Subcutaneous abdominal adipose tissue (tissue), 5 donors: ENCODE measurements around the gene CDADC1.
A peak's percentile ranks its signal among the peaks of the same experiment; 100 is the strongest.

Source experiments
- H3K27ac ChIP-seq: one replicate; pipeline ENCODE4 v1.7.0; 2013; ENCODE audit warnings: low read depth, mild to moderate bottlenecking, inconsistent platforms, low read length, moderate library complexity
- H3K27me3 ChIP-seq, 5 donors: one replicate each; pipeline ENCODE4 v1.7.0; 2013; ENCODE audit warnings: low read length in 5 of 5, inconsistent platforms in 1 of 5; ENCODE audit not compliant: control insufficient read depth in 5 of 5, insufficient read depth in 4 of 5
- H3K36me3 ChIP-seq, 5 donors: one replicate each; pipeline ENCODE4 v1.7.0; 2013; ENCODE audit warnings: low read length in 5 of 5; ENCODE audit not compliant: control insufficient read depth in 5 of 5, insufficient read depth in 5 of 5
- H3K4me1 ChIP-seq, 5 donors: one replicate each; pipeline ENCODE4 v1.7.0; 2013; ENCODE audit warnings: low read length in 5 of 5, mild to moderate bottlenecking in 3 of 5, moderate library complexity in 1 of 5; ENCODE audit not compliant: control insufficient read depth in 5 of 5, insufficient read depth in 5 of 5
- H3K4me3 ChIP-seq, 5 donors: one replicate each; pipeline ENCODE4 v1.7.0; 2013; ENCODE audit warnings: low read length in 5 of 5, low read depth in 1 of 5
- H3K9ac ChIP-seq, 5 donors: one replicate each; pipeline ENCODE4 v1.7.0; 2013; ENCODE audit warnings: low read length in 5 of 5, mild to moderate bottlenecking in 4 of 5, moderate library complexity in 3 of 5
- H3K9me3 ChIP-seq, 5 donors: one replicate each; pipeline ENCODE4 v1.7.0; 2013; ENCODE audit warnings: low read length in 5 of 5; ENCODE audit not compliant: control insufficient read depth in 5 of 5
- donor health status: healthy.
- donor health status: healthy.
- donor health status: healthy.
- donor health status: healthy.
- donor health status: healthy.

Gene CDADC1

DNA sequence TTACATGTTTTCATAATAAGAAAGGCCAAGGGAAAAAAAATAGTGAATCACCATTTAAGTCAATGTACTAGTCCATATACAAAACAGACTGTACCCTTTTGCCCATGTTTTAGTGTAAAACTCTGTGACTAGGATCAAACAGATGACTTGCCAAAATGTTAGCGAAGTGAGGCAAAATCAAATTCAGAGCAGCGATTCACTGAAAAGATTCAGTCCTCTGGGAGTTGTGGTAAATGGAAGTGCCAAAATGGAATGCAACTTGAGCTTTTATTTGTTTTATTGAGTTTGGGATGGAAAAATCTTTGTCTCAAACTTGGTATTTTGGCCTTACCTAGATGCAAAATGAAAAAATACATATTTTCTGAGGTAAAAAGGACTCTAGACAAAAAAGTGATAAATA, 9.1 kb downstream of the CDADC1 start:
- Histone ChIP-seq H3K4me1 (peaks cover 0 to 11% (median 2%) of the 10 kb centered on the region in 5 donors), H3K4me3 (no peak overlapping the region), H3K27ac (no peak overlapping the region), H3K27me3 (no peaks in the 10 kb centered on the region), H3K9me3 (no peaks in the 10 kb centered on the region), H3K9ac (no peak overlapping the region), H3K36me3 (peaks cover 25 to 43% (median 37%) of the 10 kb centered on the region in 5 donors)

DNA sequence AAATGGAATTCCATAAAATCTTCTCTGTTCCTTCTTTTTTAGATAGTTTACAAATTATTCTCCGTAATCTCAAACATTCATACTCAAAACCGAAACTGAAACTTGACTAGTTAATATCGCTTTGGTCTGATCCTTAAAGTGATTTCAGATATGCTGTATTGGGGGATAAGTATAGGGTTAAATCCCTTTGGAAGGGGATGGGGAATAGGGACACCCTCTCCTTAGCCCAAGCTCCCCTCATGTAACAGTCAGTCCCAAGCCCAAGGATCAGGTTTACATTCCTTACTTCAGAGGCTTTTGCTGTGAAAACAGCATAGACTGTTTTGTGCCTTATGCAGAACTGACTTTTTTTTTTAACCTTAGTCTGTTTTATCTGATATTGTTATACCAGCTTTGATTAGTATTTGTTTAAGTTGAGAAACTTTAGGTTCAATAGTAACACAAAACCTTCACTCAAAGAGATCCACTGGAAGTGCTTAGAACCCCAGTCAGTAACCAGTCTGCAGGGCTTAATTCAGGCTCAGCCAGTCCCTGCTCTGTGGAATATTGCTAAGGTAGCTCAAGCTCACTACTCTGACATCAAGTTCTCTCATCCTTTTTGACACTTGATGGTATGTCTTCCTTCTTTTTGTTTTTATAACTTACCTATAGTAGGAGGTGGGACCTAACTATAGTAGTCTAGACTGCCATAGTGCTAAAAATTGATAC, 10.5 kb downstream of the CDADC1 start:
- no peak overlapping the region for H3K27ac ChIP-seq

DNA sequence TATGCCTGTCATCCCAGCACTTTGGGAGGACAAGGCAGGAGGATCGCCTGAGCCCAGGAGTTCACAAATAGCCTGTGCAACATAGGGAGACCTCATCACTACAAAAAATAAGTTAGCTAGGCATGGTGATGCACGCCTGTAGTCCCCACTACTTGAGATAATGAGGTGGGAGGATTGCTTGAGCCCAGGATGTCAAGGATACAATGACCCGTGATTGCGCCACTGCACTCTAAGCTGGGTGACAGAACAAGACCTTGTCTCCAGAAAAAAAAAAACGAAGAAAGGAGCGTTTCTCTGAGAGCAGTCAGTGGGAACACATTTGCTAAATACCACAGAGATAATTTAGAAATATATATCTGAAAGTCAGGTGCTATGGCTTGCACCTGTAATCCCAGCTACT, 11.9 kb downstream of the CDADC1 start:
- H3K27me3 ChIP-seq = no peaks in the 10 kb centered on the region
- H3K4me3 ChIP-seq = no peak overlapping the region
- no peaks in the 10 kb centered on the region for H3K9me3 ChIP-seq
- peaks cover 0 to 11% (median 2%) of the 10 kb centered on the region in 5 donors for H3K4me1 ChIP-seq
- no peak overlapping the region for H3K27ac ChIP-seq
- H3K9ac ChIP-seq = no peak overlapping the region
- H3K36me3 ChIP-seq = peaks cover 34 to 47% (median 38%) of the 10 kb centered on the region in 5 donors

More for the DNA sequence above, 10.5 kb downstream of the CDADC1 start:
- peak overlapping the region in 4 of 5 donors; percentile 33 to 81 (median 61) for H3K9ac ChIP-seq
- H3K4me3 ChIP-seq = peak overlapping the region; percentile 50 to 66 (median 59)
- peaks cover 30 to 46% (median 38%) of the 10 kb centered on the region in 5 donors for H3K36me3 ChIP-seq
- no peaks in the 10 kb centered on the region for H3K9me3 ChIP-seq
- H3K4me1 ChIP-seq = peaks cover 0 to 11% (median 2%) of the 10 kb centered on the region in 5 donors
- H3K27me3 ChIP-seq = no peaks in the 10 kb centered on the region

DNA sequence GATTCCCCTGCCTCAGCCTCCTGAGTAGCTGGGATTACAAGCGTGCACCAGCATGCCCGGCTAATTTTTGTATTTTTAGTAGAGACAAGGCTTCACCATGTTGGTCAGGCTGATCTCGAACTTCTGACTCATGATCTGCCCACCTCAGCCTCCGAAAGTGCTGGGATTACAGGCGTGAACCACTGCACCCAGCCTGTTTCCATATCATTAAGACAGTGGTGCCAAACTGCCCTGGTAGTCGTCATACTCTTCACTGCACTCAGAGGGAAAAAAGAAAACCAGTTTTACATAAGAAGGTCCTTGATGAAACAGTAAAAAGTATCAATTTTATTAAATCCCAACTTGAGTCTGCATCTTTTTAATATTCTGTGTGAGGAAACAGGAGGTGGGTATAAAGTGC, 14.9 kb downstream of the CDADC1 start:
- H3K36me3 ChIP-seq = peaks cover 30 to 49% (median 35%) of the 10 kb centered on the region in 5 donors

DNA sequence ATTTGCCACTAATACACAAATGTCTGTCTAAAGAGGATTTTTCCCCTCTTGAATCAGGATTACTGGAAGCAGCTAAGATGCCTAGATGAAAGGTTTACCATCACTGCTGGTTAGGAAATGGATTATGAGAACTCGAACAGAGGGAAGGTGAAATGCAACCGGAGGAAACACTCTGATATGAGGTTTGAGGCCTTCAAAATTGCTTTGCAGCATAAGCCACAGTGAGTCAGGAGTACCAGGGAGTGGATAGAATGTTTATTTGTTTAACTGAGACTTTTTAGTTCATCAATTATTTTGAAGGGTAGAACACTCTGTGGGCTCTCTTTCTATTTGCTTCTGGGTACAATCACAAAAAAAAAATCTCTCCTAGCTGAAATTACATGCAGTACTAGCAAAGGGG, 18.1 kb downstream of the CDADC1 start:
- no peak overlapping the region for H3K9ac ChIP-seq
- peaks cover 26 to 42% (median 28%) of the 10 kb centered on the region in 5 donors for H3K36me3 ChIP-seq

More for the DNA sequence above, 14.9 kb downstream of the CDADC1 start:
- Histone ChIP-seq H3K4me1 (peaks cover 0 to 2% (median 0%) of the 10 kb centered on the region in 5 donors), H3K27ac (no peak overlapping the region), H3K9me3 (no peaks in the 10 kb centered on the region), H3K4me3 (no peak overlapping the region), H3K9ac (no peak overlapping the region), H3K27me3 (no peaks in the 10 kb centered on the region)

DNA sequence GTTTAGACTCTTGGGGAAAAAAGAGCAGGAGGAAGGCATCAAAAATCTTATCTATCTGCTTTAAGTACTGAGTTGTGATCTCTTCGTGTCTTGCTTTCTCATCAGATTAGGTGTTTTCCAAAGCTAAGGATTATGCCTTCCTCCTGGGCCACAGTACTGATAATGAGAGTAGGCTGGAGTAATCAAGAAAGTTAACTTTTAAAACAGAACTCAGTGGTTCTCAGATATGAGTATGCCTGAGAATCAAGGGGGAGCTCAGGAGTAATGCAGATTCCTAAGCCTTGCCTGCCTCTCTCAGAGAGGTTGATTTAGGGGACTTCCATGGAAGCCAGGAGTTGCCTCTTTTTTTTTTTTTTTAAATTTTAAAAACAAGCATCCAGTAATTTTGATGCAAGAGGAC, 23.5 kb downstream of the CDADC1 start:
- Histone ChIP-seq H3K9ac (no peak overlapping the region), H3K27ac (no peak overlapping the region), H3K9me3 (no peaks in the 10 kb centered on the region), H3K36me3 (peaks cover 14 to 20% (median 16%) of the 10 kb centered on the region in 5 donors), H3K27me3 (no peaks in the 10 kb centered on the region), H3K4me1 (no peaks in the 10 kb centered on the region), H3K4me3 (no peak overlapping the region)

More for the DNA sequence above, 18.1 kb downstream of the CDADC1 start:
- Histone ChIP-seq H3K4me1 (no peaks in the 10 kb centered on the region), H3K27me3 (no peaks in the 10 kb centered on the region), H3K9me3 (no peaks in the 10 kb centered on the region), H3K27ac (no peak overlapping the region), H3K4me3 (no peak overlapping the region)

DNA sequence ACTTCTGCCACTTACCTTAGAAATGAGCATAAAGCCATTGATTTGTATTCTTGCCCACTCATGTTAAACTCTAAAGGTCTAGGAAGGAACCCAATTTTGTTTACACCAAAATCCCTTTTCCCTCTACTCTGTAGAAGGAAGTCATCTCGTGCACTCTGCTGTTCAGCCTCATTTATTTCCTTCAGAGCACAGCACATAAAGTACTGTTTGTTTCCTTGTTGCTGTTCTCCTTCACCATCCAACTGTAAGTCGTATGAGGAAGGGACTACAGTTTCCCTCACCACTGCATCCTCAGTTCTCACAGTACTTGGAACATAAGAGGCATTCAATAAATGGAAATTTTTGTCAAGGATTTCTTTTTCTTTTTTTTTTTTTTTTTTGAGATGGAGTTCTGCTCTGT, 24.6 kb downstream of the CDADC1 start:
- Histone ChIP-seq H3K9ac (no peak overlapping the region), H3K27me3 (no peaks in the 10 kb centered on the region), H3K27ac (no peak overlapping the region), H3K36me3 (peaks cover 12 to 17% (median 14%) of the 10 kb centered on the region in 5 donors), H3K9me3 (no peaks in the 10 kb centered on the region), H3K4me3 (no peak overlapping the region), H3K4me1 (no peaks in the 10 kb centered on the region)

DNA sequence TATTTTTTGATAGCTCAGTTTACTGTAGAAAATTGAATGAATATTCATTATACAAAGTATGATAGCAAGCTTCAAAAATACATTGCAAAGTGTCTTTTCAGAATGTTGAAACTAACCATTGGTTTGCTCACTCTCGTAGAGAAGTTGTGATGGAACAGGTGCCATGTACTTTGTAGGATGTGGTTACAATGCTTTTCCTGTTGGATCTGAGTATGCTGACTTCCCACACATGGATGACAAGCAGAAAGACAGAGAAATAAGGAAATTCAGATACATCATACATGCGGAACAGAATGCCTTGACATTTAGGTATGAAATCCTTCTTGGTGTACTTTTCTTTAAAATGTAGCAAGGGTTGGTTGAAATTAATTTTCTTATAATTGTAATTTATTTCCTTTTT, 30.5 kb downstream of the CDADC1 start:
- Histone ChIP-seq H3K27ac (no peak overlapping the region), H3K9ac (no peak overlapping the region), H3K36me3 (peaks cover 7 to 20% (median 10%) of the 10 kb centered on the region in 5 donors), H3K9me3 (no peaks in the 10 kb centered on the region), H3K4me3 (no peak overlapping the region), H3K4me1 (no peaks in the 10 kb centered on the region), H3K27me3 (no peaks in the 10 kb centered on the region)

DNA sequence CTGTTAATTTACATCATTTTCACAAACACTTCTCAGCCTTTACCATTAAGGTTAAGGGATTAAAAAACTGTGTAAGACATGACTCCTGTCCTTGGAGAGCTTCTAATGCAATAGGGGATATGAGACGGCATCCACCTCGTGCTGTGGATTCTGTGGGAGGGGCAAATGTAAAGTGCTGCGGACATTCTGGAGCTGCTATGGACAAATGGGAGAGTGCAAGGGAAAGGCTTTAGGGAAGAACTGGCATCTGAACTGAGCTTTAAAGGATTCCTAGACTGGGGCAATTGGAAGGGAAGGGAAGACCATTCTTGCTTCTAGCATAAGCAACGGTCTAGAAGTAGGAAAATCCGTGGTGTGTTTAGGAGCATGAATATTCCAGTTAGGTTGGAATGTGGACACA, 31.4 kb downstream of the CDADC1 start:
- Histone ChIP-seq H3K27ac (no peak overlapping the region), H3K9ac (no peak overlapping the region), H3K36me3 (peaks cover 7 to 20% (median 10%) of the 10 kb centered on the region in 5 donors), H3K4me1 (no peaks in the 10 kb centered on the region), H3K27me3 (no peaks in the 10 kb centered on the region), H3K9me3 (no peaks in the 10 kb centered on the region), H3K4me3 (no peak overlapping the region)

DNA sequence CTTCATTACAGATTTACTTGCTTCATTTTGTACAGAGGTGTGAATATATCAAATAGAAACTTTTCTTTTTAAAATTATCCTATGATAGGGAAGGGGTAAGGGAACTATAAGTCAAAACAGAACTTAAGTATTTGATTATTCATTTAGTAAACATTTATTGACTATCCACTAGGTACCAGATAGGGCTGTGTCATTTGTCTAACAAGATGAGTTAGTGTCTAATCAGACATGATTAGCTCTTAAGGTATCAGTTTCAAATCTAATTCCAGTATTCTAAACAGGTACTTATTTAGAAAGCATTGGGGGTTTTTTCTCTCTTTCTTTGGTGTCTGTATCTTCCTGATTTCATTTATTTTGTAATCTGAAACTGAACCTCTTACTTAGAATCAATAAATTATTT, 32.2 kb downstream of the CDADC1 start:
- Histone ChIP-seq H3K27me3 (no peaks in the 10 kb centered on the region), H3K9ac (no peak overlapping the region), H3K9me3 (no peaks in the 10 kb centered on the region), H3K36me3 (peaks cover 7 to 20% (median 10%) of the 10 kb centered on the region in 5 donors), H3K4me1 (no peaks in the 10 kb centered on the region), H3K4me3 (no peak overlapping the region), H3K27ac (no peak overlapping the region)
